A549 (cell line): ENCODE measurements around the gene IFNA4.

Experiments used
- CEBPB ChIP-seq, 2 experiments: fragments of >200 bp in 1 of 2; sonication (Bioruptor Twin) in 1 of 2; formaldehyde crosslinking in 1 of 2; IDR thresholded peaks; 2 replicates each; pipeline ENCODE4 v1.6.1; 2012 to 2016
- ESRRA ChIP-seq: fragments of 150-350 bp; IDR thresholded peaks from 2 replicates; pipeline ENCODE4 v1.6.1; 2014; ENCODE audit warnings: mild to moderate bottlenecking, low read length, borderline replicate concordance
- JUN ChIP-seq, 2 experiments: fragments of >200 bp; sonication (Bioruptor Twin); formaldehyde crosslinking; IDR thresholded peaks; 2 replicates in 1 of 2; 3 replicates in 1 of 2; pipeline ENCODE4 v1.6.1; 2016 to 2017
- NR3C1 ChIP-seq: fragments of >200 bp; sonication (Bioruptor Twin); formaldehyde crosslinking; IDR thresholded peaks from 3 replicates; pipeline ENCODE4 v1.6.1; 2017
- POLR2A ChIP-seq: IDR thresholded peaks from 2 replicates; pipeline ENCODE4 v1.6.1; 2012; ENCODE audit warnings: mild to moderate bottlenecking, low read length
- RCOR1 ChIP-seq: fragments of 150-350 bp; IDR thresholded peaks from 2 replicates; pipeline ENCODE4 v1.6.1; 2014; ENCODE audit warnings: antibody characterized with exemption, low read length, low read depth
- RNF2 ChIP-seq: fragments of 200-600 bp; sonication (generic); IDR thresholded peaks from 2 replicates; pipeline ENCODE4 v1.6.1; 2016; ENCODE audit warnings: low read depth, mild to moderate bottlenecking, antibody characterized with exemption, moderate library complexity, borderline replicate concordance
- TF ChIP-seq, protein P1 (sequence below): fragments of >200 bp; sonication (Bioruptor Twin); formaldehyde crosslinking; IDR thresholded peaks from 3 replicates; pipeline ENCODE4 v1.5.1; 2016
- TF ChIP-seq, protein P2 (sequence below): fragments of 200-600 bp; sonication (generic); IDR thresholded peaks from 2 replicates; pipeline ENCODE4 v1.6.1; 2016; ENCODE audit warnings: antibody characterized with exemption, mild to moderate bottlenecking, moderate library complexity
- TF ChIP-seq, protein P3 (sequence below): IDR thresholded peaks from 2 replicates; pipeline ENCODE4 v1.6.1; 2012

DNA sequence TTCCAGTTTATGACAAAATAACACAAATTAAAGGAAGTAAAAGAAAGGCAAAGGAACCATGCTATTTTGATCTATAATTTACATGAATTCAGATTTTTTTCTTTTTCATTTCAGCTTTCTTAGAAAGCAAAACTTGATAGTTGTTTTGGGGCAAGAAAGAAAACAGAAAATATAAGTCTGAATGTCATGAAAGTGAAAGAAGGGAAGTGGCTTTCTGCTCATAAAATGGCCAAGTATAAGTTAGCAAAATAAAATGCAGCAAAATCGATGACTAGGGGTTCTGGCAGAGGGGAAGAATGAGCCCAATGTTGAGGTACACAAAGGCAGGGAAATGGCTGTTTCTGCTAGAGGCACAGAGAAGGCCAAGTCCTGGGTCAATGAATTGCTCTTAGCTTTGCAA is 42.8 kb downstream of the IFNA4 start:
- TF ChIP-seq, protein P1, sequence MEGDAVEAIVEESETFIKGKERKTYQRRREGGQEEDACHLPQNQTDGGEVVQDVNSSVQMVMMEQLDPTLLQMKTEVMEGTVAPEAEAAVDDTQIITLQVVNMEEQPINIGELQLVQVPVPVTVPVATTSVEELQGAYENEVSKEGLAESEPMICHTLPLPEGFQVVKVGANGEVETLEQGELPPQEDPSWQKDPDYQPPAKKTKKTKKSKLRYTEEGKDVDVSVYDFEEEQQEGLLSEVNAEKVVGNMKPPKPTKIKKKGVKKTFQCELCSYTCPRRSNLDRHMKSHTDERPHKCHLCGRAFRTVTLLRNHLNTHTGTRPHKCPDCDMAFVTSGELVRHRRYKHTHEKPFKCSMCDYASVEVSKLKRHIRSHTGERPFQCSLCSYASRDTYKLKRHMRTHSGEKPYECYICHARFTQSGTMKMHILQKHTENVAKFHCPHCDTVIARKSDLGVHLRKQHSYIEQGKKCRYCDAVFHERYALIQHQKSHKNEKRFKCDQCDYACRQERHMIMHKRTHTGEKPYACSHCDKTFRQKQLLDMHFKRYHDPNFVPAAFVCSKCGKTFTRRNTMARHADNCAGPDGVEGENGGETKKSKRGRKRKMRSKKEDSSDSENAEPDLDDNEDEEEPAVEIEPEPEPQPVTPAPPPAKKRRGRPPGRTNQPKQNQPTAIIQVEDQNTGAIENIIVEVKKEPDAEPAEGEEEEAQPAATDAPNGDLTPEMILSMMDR: no peak
- no peak for TF ChIP-seq RCOR1
- TF ChIP-seq POLR2A: no peak
- TF ChIP-seq RNF2: no peak
- TF ChIP-seq, protein P2, sequence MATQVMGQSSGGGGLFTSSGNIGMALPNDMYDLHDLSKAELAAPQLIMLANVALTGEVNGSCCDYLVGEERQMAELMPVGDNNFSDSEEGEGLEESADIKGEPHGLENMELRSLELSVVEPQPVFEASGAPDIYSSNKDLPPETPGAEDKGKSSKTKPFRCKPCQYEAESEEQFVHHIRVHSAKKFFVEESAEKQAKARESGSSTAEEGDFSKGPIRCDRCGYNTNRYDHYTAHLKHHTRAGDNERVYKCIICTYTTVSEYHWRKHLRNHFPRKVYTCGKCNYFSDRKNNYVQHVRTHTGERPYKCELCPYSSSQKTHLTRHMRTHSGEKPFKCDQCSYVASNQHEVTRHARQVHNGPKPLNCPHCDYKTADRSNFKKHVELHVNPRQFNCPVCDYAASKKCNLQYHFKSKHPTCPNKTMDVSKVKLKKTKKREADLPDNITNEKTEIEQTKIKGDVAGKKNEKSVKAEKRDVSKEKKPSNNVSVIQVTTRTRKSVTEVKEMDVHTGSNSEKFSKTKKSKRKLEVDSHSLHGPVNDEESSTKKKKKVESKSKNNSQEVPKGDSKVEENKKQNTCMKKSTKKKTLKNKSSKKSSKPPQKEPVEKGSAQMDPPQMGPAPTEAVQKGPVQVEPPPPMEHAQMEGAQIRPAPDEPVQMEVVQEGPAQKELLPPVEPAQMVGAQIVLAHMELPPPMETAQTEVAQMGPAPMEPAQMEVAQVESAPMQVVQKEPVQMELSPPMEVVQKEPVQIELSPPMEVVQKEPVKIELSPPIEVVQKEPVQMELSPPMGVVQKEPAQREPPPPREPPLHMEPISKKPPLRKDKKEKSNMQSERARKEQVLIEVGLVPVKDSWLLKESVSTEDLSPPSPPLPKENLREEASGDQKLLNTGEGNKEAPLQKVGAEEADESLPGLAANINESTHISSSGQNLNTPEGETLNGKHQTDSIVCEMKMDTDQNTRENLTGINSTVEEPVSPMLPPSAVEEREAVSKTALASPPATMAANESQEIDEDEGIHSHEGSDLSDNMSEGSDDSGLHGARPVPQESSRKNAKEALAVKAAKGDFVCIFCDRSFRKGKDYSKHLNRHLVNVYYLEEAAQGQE: no peak
- TF ChIP-seq CEBPB (IDR thresholded peaks at IDR 0.05): no peak
- TF ChIP-seq, protein P3, sequence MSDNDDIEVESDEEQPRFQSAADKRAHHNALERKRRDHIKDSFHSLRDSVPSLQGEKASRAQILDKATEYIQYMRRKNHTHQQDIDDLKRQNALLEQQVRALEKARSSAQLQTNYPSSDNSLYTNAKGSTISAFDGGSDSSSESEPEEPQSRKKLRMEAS: no peak
- no peak for TF ChIP-seq ESRRA
- no peak for TF ChIP-seq NR3C1
- no peak for TF ChIP-seq JUN (IDR thresholded peaks at IDR 0.05)
